Prostate gland (tissue), 2 donors: ENCODE data around the gene CCDC83.

ENCODE experiments used
- CTCF ChIP-seq, 4 experiments: fragments of 200-600 bp in 2 of 4; fragments of 450-650 bp in 2 of 4; sonication (generic) in 2 of 4; IDR thresholded peaks; 1 replicate in 3 of 4; 2 replicates in 1 of 4; pipeline ENCODE4 v1.5.1; 2016 to 2019; ENCODE audit warnings: antibody characterized with exemption in 4 of 4, mild to moderate bottlenecking in 2 of 4, moderate library complexity in 2 of 4
- POLR2A ChIP-seq: fragments of 450-650 bp; IDR thresholded peaks from one replicate; pipeline ENCODE4 v1.6.1; 2016; ENCODE audit warnings: antibody characterized with exemption, mild to moderate bottlenecking

GRCh38 chr11:85918910-85919794 is 64.0 kb downstream of the CCDC83 start:
- TF ChIP-seq CTCF (IDR thresholded peaks at IDR 0.05) (no peak), POLR2A (no peak)
